HepG2 (cell line): ENCODE results near the gene ARL6IP4. TPM values are rescaled to one million over a fixed set of nuclear protein-coding genes. Genes with fewer than 3 reads are reported as not detected.

ENCODE experiments used
- ATAC-seq: fragments of 200-7000 bp; cut with Tn5 transposase; 3 replicates; pipeline ENCODE4 v1.9.1; 2020; ENCODE audit warnings: mild to moderate bottlenecking, moderate library complexity
- BruUV-seq: library from RNA; stranded (reverse); fragments of 400-500 nt; replicated peaks from 2 replicates; lab custom pipeline; 2021; lab: Mats Ljungman, UMichigan
- CTCF ChIA-PET: fragments of 300-600 bp; formaldehyde crosslinking; extraction: SDS; loops from one replicate; lab custom pipeline; 2021; ENCODE audit warnings: low total read pairs, inconsistent platforms, low intra/inter-chr PET ratio; lab: Yijun Ruan, JAX
- POLR2A ChIA-PET: fragments of 350-600 bp; sonication (Branson Sonifier 250); formaldehyde crosslinking; loops from one replicate; lab custom pipeline; 2020; ENCODE audit warnings: antibody characterized with exemption, inconsistent platforms; lab: Yijun Ruan, JAX
- DNase-seq: peaks from one replicate; pipeline ENCODE4 v3.0.0-alpha.2; 2015; ENCODE audit warnings: low spot score
- FAIRE-seq: peaks from 3 replicates; lab custom pipeline; 2011; peaks lifted over from hg19 to GRCh38; lab: Jason Lieb, UNC
- H2AFZ ChIP-seq: one replicate; pipeline ENCODE4 v1.6.1; 2011; ENCODE audit warnings: low read length, inconsistent platforms
- H3K27ac ChIP-seq: fragments of 300-600 bp; 3 replicates; pipeline ENCODE4 v1.8.0; 2011; ENCODE audit warnings: mixed run types, mild to moderate bottlenecking, mixed read lengths, low read length, inconsistent platforms; ENCODE audit not compliant: insufficient read depth; ENCODE audit errors: extremely low read length
- H3K27me3 ChIP-seq, 2 experiments: fragments of 200-600 bp in 1 of 2; 2 replicates in 1 of 2; 3 replicates in 1 of 2; pipeline versions ENCODE4 v1.6.0 to v1.8.0; 2011; ENCODE audit warnings: low read length in 2 of 2, mild to moderate bottlenecking in 2 of 2, moderate library complexity in 2 of 2, inconsistent platforms in 1 of 2; ENCODE audit not compliant: insufficient read depth in 2 of 2, control insufficient read depth in 1 of 2
- H3K36me3 ChIP-seq, 2 experiments: fragments of 200-600 bp in 1 of 2; replicated peaks in 1 of 2; 2 replicates in 1 of 2; 3 replicates in 1 of 2; pipeline versions ENCODE4 v1.5.1 to v1.8.0; 2011; ENCODE audit warnings: low read length in 2 of 2, inconsistent platforms in 1 of 2; ENCODE audit not compliant: insufficient read depth in 2 of 2, control insufficient read depth in 1 of 2
- H3K4me1 ChIP-seq: 2 replicates; pipeline ENCODE4 v1.5.1; 2012; ENCODE audit warnings: low read length, inconsistent platforms; ENCODE audit not compliant: insufficient read depth
- H3K4me2 ChIP-seq: 2 replicates; pipeline ENCODE4 v1.6.0; 2011; ENCODE audit warnings: low read depth, low read length, inconsistent platforms
- H3K4me3 ChIP-seq, 3 experiments: fragments of 200-600 bp in 1 of 3; sonication (generic), shearing (Covaris generic) in 1 of 3; replicated peaks in 1 of 3; 2 replicates each; pipeline ENCODE4 v1.5.1; 2011 to 2016; ENCODE audit warnings: low read length in 3 of 3, inconsistent platforms in 2 of 3, low read depth in 2 of 3, mild to moderate bottlenecking in 2 of 3, control low read depth in 1 of 3, mixed read lengths in 1 of 3; ENCODE audit not compliant: insufficient read depth in 1 of 3
- H3K79me2 ChIP-seq: one replicate; pipeline ENCODE4 v1.6.1; 2011; ENCODE audit warnings: low read length, inconsistent platforms; ENCODE audit not compliant: insufficient read depth
- H3K9ac ChIP-seq: 2 replicates; pipeline ENCODE4 v1.6.0; 2011; ENCODE audit warnings: mild to moderate bottlenecking, low read depth, low read length, inconsistent platforms; ENCODE audit not compliant: insufficient read depth
- H3K9me3 ChIP-seq: 2 replicates; pipeline ENCODE4 v1.5.1; 2012; ENCODE audit warnings: mild to moderate bottlenecking, low read length
- H4K20me1 ChIP-seq: 2 replicates; pipeline ENCODE4 v1.6.0; 2011; ENCODE audit warnings: inconsistent platforms, mild to moderate bottlenecking, low read length, moderate library complexity; ENCODE audit not compliant: insufficient read depth
- GLMP ChIP-seq: sonication (generic); formaldehyde crosslinking; IDR thresholded peaks from 2 replicates; pipeline ENCODE4 v1.9.0; 2021; ENCODE audit warnings: missing genetic modification reagents, mild to moderate bottlenecking, borderline replicate concordance
- KLF12 ChIP-seq: sonication (generic); formaldehyde crosslinking; IDR thresholded peaks from 2 replicates; pipeline ENCODE4 v1.4.0; 2020; ENCODE audit warnings: missing genetic modification reagents, borderline replicate concordance
- KLF13 ChIP-seq: sonication (generic); formaldehyde crosslinking; IDR thresholded peaks from 2 replicates; pipeline ENCODE4 v1.4.0; 2020; ENCODE audit warnings: mild to moderate bottlenecking, missing genetic modification reagents
- TEAD2 ChIP-seq: sonication (generic); formaldehyde crosslinking; IDR thresholded peaks from 2 replicates; pipeline ENCODE4 v1.9.0; 2021; ENCODE audit warnings: missing genetic modification reagents
- TMF1 ChIP-seq: sonication (generic); formaldehyde crosslinking; IDR thresholded peaks from 2 replicates; pipeline ENCODE4 v1.8.1; 2022; ENCODE audit warnings: low read depth, missing genetic modification reagents
- ZKSCAN5 ChIP-seq: sonication (generic); formaldehyde crosslinking; IDR thresholded peaks from 2 replicates; pipeline ENCODE4 v1.5.1; 2020; ENCODE audit warnings: mild to moderate bottlenecking, missing genetic modification reagents
- ZMYM4 ChIP-seq: sonication (generic); formaldehyde crosslinking; IDR thresholded peaks from 2 replicates; pipeline ENCODE4 v1.8.1; 2023; ENCODE audit warnings: mild to moderate bottlenecking, missing genetic modification reagents
- ZNF17 ChIP-seq: sonication (generic); formaldehyde crosslinking; IDR thresholded peaks from 2 replicates; pipeline ENCODE4 v1.5.0; 2020; ENCODE audit warnings: mild to moderate bottlenecking, missing genetic modification reagents
- ZNF343 ChIP-seq: sonication (generic); formaldehyde crosslinking; IDR thresholded peaks from 2 replicates; pipeline ENCODE4 v1.4.0; 2020; ENCODE audit warnings: mild to moderate bottlenecking, missing genetic modification reagents
- ZNF513 ChIP-seq: sonication (generic); formaldehyde crosslinking; conservative IDR thresholded peaks from 2 replicates; pipeline ENCODE4 v1.5.0; 2020; ENCODE audit warnings: missing genetic modification reagents
- ZNF546 ChIP-seq: sonication (generic); formaldehyde crosslinking; conservative IDR thresholded peaks from 2 replicates; pipeline ENCODE4 v1.8.1; 2023; ENCODE audit warnings: mild to moderate bottlenecking, missing genetic modification reagents
- ZNF619 ChIP-seq: sonication (generic); formaldehyde crosslinking; IDR thresholded peaks from 2 replicates; pipeline ENCODE4 v1.4.0; 2020; ENCODE audit warnings: mild to moderate bottlenecking, missing genetic modification reagents
- ZNF841 ChIP-seq: sonication (generic); formaldehyde crosslinking; IDR thresholded peaks from 2 replicates; pipeline ENCODE4 v1.8.1; 2023; ENCODE audit warnings: missing genetic modification reagents, borderline replicate concordance
- WGBS: methylation state at CpG from one replicate; pipeline ENCODE4 v1.1.6; 2017; ENCODE audit warnings: low lambda C conversion rate; 5-methylcytosine and 5-hydroxymethylcytosine counted together
- in situ Hi-C: cut with HindIII; loops from 2 replicates; pipeline ENCODE4 v1.10.0; 2017; ENCODE audit warnings: low pct_unique_long_range_greater_than_20kb; ENCODE audit not compliant: extremely low pct_ligation_motif_present
- intact Hi-C: fragments of 100-400 bp; cut with micrococcal nuclease; formaldehyde crosslinking; loops from one replicate; pipeline ENCODE4 v1.10.0; 2022; ENCODE audit not compliant: unreplicated experiment
- polyA plus RNA-seq, 8 experiments: library from polyadenylated mRNA; depleted of rRNA in 3 of 8; stranded (reverse) in 7 of 8; unstranded in 1 of 8; fragments of >200 nt; fragmentation: Illumina TruSeq in 4 of 8; extraction: Trizol in 4 of 8; gene quantifications; 2 replicates each; pipeline versions ENCODE4 v1.2.1 to v1.2.3, GENCODE V29; 2011 to 2016; ENCODE audit warnings: low read depth in 4 of 8, missing spikeins in 1 of 8, mixed read lengths in 1 of 8; ENCODE audit not compliant: insufficient read depth in 1 of 8
- total RNA-seq, 5 experiments: library from RNA; depleted of rRNA; stranded (reverse); fragments of >200 nt; fragmentation: Illumina TruSeq; extraction: Trizol; gene quantifications; 2 replicates each; pipeline ENCODE4 v1.2.3, GENCODE V29; 2016; ENCODE audit warnings: low read depth in 1 of 5
- TF ChIP-seq, protein P1 (sequence below): sonication (generic); formaldehyde crosslinking; IDR thresholded peaks from 2 replicates; pipeline ENCODE4 v1.5.1; 2020; ENCODE audit warnings: missing genetic modification reagents, mild to moderate bottlenecking, borderline replicate concordance

The ARL6IP4 gene
- total and polyA plus RNA-seq, 2 of the 13 experiments (the other 11 are each of a cell fraction or from before 2014, with no cell fraction given): 155 to 220 TPM

GRCh38 chr12:122992386-122992785 is 11.9 kb downstream of the ARL6IP4 start:
- CTCF ChIA-PET: no interaction called here
- Histone ChIP-seq H3K27me3 (no peaks in the 10 kb centered on the region), H3K79me2 (no peaks in the 10 kb centered on the region), H3K4me3 (no peak overlapping the region), H3K4me2 (no peak overlapping the region), H2AFZ (no peak overlapping the region), H3K36me3 (peaks cover 4% of the 10 kb centered on the region in 2 experiments; a peak in 2 of 5 replicates), H3K9ac (no peak overlapping the region), H4K20me1 (no peaks in the 10 kb centered on the region), H3K27ac (no peak overlapping the region), H3K9me3 (no peaks in the 10 kb centered on the region), H3K4me1 (peaks cover 12% of the 10 kb centered on the region)
- WGBS: 97% methylated on average over 18 of the region's 19 CpGs
- in situ Hi-C loops (no loop called here), intact Hi-C loops (no loop called here)
- POLR2A ChIA-PET: no interaction called here
- TF ChIP-seq TMF1 (CRISPR knock-in tag): no peak
- no peak for TF ChIP-seq KLF13 (CRISPR knock-in tag)
- TF ChIP-seq ZNF17: no peak
- TF ChIP-seq ZMYM4 (CRISPR knock-in tag): no peak
- TF ChIP-seq ZNF841 (CRISPR knock-in tag): no peak
- TF ChIP-seq GLMP (CRISPR knock-in tag): no peak
- TF ChIP-seq KLF12 (CRISPR knock-in tag): no peak
- TF ChIP-seq ZNF513 (CRISPR knock-in tag): no peak
- TF ChIP-seq ZNF546: no peak
- TF ChIP-seq TEAD2 (CRISPR knock-in tag): no peak
- TF ChIP-seq ZKSCAN5 (CRISPR knock-in tag): no peak
- TF ChIP-seq ZNF343 (CRISPR knock-in tag): no peak
- TF ChIP-seq, protein P1, sequence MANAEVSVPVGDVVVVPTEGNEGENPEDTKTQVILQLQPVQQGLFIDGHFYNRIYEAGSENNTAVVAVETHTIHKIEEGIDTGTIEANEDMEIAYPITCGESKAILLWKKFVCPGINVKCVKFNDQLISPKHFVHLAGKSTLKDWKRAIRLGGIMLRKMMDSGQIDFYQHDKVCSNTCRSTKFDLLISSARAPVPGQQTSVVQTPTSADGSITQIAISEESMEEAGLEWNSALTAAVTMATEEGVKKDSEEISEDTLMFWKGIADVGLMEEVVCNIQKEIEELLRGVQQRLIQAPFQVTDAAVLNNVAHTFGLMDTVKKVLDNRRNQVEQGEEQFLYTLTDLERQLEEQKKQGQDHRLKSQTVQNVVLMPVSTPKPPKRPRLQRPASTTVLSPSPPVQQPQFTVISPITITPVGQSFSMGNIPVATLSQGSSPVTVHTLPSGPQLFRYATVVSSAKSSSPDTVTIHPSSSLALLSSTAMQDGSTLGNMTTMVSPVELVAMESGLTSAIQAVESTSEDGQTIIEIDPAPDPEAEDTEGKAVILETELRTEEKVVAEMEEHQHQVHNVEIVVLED: no peak
- no peak for TF ChIP-seq ZNF619 (CRISPR knock-in tag)
- ATAC-seq (no peak), FAIRE-seq (no peak), DNase-seq (no peak)
- BruUV-seq: no TSS peak
